NCI-H2107 treated with DMSO at 0.1 percent for 48 hours (cell line): ENCODE measurements around the gene PREX1.
"Not testable (repeated sequence)": the region's sequence is repeated elsewhere in the genome, so short reads cannot be mapped to it uniquely, and the experiment has no call there.

Experiments
- DNase-seq: peaks from one replicate; lab custom pipeline; 2025; ENCODE audit not compliant: unreplicated experiment; lab: John Stamatoyannopoulos, UW

PREX1 gene

DNA sequence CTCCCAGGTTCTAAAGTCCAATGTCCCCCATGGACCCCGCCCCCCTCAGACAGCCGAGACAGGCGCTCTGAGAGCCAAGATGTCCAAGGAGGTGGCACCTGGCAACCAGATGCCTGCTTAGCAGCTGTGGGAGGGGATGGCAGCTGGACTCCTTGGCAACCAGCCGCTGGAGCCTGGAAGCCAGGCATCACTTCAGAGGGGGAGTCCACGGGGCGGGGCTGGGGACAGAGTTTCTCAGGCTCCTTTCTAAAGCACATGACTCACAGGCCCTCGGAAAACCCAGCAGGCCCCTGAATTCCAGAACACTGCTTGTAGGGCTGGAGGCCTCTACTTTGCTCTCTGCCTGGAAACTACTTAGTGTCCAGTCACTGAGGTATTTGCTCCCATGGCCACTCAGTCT lies 51.5 kb downstream of the PREX1 start:
- DNase-seq, result no peak

DNA sequence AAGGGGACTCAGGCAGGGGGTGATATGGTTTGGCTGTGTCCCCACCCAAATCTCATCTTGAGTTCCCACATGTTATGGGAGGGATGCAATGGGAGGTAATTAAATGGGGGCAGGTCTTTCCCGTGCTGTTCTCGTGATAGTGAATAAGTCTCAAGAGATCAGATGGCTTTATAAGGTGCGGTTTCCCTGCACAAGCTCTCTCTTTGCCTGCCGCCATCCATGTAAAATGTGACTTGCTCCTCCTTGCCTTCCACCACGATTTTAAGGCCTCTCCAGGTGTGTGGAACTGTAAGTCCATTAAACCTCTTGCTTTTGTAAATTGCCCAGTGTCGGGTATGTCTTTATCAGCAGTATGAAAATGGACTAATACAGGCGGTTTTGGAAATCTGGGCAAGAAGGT lies 52.3 kb downstream of the PREX1 start:
- not testable (repeated sequence) for DNase-seq

DNA sequence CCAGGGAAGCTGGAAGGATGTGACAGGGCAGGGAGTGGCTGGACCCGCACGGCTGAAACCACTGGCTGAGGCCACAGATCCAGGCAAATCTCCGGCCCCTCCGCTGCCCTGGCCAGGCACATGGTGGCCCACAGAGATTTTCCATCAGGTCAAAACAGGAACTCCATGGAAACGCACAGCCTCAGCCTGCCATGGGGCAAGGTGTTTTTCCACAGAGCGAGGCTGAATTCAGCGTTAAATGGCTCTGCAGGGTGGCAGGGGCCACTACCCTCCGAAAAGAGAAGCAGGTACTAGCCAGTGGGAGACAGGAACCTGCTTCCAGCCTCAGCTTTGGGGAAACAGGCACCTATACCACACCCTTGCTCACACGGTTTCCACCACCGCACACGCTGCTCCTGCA lies 53.1 kb downstream of the PREX1 start:
- DNase-seq, result no peak

DNA sequence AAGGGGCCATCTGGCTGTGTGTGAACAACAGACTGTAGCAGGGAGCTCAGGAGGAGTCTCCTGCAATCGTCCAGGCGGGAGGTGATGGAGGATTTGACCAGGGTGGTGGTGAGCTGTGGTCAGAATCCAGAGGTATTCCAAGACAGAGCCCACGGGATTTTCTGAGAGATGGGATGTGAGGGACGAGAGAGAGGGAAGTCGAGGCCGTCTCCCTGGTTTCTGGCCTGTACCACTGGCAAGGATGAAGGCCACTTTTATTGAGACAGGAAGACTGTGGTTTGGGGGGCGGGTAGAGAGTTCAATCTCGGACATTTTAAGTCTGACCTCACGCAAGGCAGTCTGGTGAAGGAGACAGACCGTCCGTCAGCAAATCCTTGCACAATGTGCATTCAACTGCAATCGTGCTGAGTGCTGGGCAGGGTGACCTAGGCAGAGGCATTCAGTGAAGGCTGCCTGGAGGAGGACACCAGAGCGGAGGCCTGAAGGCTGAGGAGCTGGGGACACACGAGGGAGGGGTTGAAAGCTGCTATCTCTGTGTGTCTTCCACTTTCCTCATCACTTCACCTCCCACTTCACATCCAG lies 53.9 kb downstream of the PREX1 start:
- no peak for DNase-seq

DNA sequence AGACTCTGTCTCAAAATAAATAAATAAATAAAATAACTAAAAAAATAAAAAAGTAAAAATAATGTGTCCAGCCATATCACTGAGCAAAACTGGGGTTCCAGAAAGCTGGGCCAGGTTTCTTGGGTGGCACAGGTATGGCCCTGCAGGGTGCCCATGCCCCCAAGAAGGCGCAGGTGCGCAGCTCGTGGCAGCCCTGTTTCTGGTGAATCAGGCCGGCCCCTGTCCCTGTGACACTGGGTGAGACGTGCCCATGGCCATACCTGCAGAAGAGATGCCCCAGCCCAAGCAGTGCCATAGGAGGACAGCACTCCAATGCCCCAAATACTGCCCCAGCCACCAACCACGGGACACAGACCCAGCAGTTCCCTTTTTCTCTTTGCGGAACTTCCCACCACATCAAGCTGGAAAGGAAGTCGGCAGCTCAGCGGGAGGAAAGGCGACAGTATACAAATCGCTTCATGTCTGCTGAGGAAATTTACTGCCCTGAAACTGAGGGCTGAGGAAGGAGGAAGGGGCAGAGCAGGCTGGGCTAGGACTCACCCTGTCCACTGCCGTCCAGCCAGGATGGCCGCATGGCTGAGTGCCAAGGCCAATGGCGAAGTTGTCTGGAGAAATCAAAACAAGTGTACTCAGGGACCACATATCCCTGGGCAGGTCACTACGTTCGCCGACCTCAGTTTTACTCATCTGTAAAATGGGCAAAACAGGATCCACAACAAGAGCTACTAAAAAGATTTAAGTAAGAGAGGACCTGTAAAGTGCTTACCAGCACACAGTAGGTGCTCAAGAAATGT lies 55.4 kb downstream of the PREX1 start:
- DNase-seq, result no peak

DNA sequence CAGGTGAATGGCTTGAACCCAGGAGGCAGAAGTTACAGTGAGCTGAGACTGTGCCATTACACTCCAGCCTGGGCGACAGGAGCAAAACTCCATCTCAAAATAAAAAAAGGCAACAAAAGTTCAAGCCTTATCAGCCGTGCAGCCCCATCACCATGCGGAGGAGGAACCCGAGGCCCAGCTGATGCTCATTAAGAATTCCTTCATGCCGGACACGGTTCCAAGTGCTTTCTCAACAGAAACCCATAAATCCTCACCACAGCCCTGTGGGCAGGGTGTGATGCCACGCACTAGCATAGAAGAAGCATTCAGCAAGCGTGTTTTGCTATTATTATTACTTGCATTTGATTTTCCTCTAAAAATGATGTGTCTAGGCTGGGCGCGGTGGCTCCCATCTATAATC lies 56.3 kb downstream of the PREX1 start:
- DNase-seq, result no peak

DNA sequence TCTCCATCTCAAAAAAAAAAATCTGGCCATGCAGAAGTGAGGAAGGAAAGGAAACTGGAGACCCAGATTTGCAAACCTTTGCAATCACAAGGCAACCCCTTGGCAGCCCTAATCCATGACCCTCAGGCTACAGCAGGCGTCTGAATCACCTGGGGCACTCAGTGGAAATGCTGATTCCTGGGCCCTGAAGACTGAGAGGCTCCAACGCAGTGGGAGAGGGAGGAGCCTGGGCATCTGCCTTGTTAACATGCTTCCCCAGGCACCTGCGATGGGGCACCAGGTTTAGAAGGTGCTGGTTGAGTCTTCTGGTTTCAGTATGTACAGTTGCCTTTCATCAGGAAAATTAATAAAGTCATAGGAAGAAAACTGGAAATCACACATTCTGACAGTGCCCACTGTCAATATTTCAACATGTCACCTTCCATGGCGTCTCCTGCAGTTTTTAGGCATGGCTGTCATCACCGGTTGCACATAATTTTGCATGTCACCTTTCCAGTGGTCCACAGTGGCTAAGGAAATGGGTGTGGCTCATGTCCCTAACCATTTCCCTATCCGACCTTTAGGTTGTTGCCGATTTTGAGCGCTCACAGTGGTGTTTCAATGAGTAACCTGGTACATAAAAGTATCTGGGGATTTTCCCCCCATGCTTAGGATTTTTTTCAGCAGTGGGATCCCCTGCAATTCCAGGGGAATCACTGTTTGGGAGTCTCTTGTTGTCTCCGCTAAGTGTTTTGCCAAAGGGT lies 56.9 kb downstream of the PREX1 start:
- no peak for DNase-seq

DNA sequence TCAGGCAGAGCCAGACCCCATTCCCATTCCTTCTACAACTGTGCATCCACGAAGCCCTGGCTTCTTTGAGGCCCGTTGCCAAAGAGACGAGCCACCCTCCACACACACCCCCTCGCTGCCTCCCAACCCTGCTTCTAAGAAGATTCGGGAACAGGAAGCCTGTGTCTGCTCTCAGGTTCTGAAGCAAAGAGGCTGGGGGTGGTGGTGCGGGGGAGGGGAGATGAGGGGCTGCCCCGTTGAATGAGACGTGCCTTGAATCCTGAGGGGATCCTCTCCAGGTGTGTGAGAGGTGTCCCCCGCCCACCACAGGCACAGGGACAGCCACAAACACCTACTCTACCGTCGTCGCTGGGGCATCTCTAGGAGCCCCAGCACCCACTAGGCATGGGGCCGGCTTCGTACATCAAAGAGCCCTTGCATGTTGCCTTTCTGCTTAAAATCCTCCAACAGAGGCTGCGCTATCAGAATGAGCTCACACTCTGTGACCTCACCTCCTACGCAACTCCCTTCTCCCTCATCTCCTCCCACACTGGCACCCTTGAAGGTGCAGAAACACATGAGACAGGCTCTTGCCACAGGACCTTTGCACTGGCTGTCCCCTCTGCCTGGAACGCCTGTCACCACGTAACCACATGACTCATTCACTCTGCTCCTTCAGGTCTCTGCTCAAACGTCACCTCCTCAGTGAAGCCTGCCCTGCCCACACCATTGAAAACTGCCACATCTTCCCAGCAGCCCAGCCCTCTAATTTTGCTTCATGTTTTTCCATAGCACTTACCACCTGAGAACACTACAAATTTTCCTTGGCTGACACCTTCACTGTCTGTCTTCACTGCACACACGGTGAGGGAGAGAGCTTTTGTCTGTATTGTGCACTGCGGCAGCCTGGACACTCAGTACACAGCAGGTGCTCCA lies 58.5 kb downstream of the PREX1 start:
- peak; percentile 69 for DNase-seq

DNA sequence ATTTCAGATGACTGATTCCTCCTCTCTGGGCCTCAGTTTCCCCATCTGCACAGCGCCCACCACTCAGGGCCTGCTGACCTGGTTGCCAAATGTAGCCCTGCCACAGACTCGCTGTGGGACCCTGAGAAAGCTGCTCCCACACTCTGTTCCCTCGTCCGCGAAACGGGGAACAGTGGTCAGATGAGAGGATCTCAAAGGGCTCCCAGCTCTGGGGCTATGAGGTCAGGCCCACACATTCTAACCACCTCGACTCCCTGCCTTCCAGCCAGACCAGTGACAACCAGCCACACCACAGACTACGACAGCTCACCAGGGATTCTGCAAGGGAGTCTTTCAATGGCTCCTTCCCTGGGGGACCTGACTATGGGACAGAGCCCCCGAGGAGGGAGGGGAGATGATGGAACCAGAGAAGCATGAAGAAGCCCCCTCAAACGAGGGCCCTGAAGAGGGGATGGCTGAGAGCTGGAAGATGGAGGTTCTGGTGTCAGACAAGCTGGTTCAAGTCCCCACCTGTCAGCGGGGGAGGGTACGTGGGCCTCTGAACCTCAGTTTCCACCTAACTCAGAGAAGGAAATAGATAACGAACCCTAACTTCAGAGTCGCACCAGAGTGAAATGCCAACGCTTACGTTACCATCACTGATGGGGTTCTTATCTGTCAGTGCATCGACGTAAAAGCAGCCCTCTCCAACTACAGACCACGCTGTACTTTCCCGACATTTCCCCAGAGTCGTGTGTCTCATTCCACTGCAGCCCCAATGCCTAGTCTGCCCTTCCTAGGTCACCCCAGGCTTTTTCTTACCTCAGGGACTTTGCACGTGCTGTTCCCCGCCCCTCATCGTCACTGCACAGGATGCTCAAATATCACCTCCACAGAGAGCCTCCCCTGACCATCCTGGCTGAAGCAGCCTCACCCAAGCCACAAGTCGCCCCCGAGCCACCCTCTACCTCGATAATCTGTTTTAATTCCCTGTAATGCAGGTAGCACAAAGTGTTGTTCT lies 60.5 kb downstream of the PREX1 start:
- DNase-seq, result no peak

DNA sequence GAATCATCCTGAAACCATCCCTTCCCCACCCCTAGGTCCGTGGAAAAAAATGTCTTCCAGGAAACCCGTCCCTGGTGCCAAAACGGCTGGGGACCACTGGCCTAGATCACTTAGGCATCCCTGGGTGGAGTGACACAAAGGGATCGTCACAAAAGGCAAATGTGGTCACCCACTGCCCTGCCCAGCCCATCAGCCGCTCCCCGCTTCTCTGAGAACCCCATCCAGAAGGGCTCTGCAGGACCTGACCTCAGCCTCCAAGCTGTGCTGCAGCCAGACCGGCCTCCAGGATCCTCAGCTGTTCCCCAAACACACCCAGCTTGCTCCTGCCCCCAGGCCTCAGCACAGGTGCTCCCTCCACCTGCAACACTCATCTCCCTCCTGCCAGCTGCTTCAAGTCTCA lies 61.6 kb downstream of the PREX1 start:
- DNase-seq, result peak; percentile 41

DNA sequence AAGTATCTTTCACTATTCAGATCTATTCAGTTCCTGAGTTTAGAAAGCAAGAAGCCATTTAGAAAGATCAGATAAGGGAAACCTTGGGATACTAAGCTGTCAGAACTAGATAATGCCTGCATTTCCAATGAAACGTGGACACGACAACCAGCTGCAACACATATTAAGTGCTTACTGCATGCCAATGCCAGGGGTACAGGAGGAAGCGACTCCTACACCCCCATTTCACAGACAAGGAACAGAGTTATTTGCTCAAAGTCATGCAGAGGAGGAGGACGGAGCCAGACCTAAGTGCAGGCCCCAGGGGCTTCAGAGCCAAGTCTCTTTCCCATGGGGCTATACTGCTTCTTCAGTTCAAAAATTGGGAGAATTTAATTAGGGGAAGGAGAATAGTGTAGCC lies 62.4 kb downstream of the PREX1 start:
- no peak for DNase-seq

DNA sequence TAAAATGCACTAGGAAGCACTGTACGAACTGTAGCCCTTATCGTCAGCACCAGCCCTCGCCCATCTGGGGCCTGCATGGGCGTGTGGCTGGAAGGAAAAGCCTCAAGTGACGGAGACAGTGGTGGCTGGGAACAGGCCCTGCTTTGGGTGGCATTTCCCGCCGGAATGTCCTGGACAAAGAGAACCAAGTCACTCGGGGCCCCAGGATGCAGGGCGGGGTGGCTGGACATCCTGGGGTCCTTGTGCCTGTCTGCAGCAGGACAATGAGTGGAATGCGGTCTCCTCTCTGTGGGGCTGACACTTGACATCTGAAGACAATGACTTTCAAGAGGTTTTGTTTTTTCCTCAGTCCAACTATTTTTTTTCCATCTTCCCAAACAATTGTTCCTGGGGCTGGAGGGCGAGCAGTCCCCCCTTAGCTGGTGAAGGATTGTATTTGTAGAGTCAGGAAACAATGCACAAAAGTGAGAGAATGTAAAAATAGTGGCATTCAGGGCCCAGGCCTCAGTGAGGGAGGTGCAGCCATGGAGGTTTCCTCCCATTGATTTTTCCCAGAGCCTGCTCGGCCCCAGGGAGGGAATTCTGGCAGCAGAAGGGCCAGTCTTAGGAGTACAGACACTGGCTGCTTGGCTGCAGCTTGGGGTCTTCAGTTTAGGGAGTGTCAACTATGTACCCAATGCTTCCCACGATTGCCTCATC lies 64.4 kb downstream of the PREX1 start:
- DNase-seq, result no peak

DNA sequence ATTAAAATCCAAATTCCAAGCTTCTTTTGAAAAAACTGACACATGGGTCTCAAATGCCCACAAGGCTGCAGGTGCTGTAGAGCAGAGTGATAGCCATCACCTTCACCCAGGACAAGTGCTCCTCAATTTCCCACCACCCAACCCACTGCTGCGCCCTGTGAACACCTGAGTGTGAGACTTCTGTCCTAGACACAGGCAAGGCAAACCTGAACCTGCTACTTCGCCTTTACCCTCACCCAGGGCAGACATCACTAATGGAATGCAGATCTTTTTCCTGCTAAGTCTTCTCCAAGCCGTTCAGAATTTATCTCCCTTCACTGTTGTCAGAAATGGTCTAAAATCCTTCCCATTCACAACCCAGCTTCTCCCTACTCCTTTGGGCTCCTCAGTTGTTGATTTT lies 65.9 kb downstream of the PREX1 start:
- DNase-seq, result no peak

DNA sequence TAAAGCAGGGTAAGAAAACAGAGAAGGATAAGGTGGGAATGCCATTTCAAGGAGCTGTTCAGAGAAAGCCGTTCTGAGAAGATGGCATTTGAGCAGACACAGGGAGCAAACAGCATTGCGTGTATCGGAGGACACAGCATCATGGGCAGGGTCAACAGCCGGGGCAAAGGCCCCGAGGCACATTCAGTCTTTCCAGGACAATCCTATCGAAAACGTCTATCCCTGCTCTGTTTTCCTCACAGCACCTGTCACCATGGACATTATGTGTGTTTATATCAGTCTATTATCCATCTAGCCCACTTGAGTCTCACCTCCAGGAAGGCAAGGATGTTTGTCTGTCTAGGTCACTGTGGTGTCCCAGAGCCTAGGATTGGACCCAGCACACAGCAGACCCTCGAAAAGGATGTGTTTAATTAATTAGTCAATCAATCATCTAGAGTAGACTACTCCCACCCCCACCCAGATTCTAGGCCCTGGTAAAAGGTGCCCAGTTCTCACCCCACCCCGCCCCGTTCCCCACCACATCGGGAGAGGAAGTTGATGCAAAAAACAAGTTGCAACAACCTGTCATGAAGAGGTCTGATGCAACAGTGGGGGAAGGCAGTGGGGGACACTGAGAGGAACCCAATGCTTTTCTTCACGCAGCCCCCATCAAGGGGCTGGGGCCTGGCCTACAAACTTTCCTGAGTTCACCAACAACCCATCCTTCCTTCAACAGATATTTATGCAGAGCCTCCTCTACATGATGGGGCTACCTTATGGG lies 66.6 kb downstream of the PREX1 start:
- DNase-seq, result no peak

DNA sequence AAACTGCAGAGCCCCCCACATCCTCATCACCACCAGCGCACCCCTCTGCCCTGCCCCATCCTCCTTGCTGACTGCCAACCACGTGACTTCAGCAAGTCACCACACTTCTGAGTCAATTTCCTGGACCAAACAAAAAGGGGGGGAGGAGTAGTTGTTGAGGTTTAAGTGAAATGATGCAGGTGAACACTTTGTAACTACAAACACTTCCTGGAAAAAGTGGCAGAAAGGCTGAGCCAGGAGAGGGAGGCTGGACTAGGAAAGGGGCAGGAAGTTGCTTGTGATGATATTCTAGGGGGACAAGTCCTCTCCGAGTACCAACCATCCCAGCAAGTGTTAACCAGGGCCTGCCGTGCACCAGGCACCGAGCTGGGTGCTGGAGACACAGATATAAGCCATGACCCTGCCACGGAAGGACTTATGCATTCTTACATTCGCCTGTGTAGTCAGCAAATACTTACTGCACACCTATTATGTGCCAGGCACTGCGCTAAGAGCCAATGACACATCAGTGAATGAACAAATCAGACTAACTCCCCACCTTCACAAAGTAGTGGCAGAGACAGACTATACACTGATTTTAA lies 67.3 kb downstream of the PREX1 start:
- DNase-seq, result peak; percentile 75

DNA sequence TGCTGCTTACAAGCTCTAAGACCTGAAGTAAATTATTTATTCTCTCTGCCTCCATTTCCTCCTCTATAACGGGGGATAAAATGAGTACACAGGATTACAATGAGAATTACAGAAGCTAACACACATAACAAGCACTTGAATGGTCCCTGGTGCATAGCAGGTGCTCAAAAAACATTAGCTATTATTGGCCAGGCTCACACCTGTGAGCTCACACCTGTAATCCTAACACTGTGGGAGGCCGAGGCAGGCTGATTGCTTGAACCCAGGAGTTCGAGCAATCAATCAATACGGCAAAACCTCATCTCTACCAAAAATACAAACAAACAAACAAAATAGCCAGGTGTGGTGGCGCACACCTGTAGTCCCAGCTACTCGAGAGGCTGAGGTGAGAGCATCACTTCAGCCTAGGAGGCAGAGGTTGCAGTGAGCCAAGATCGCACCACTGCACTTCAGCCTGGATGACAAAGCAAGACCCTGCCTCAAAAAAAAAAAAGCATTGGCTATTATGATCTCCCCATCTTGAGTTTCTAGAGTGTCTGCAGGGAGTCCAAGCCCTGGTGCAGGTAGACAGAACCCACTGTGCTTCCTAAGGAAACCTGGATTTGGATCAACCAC lies 68.1 kb downstream of the PREX1 start:
- peak; percentile 96 for DNase-seq

DNA sequence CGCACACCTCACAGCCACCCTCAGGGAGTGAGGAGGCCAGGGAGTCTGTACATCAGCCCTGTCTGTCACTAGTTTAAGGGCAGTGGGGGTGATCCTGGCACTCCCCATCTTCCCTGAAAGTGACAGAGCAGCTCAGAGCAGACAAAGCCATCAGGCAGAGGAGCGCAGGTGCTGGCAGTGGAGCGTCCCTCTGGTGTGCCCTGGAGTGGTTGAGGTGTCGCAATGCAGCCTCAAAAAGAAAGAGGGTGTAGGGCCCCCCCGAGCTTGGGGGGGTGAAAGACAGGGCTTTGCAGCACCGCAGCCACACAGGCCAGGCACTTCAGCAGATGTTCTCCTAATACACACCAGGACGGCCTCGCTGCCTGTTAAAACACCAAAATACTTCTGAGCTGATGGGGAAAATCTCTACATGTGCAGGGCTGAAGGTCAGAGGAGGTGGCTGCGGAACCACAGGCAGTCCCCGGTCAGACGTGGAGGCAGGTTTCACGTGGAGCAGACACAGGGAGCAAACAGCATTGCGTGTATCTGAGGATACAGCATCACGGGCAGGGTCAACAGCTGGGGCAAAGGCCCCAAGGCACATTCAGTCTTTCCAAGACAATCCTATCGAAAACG lies 69.5 kb downstream of the PREX1 start:
- peak; percentile 99 for DNase-seq
